Lower lobe of right lung (tissue), 2 donors: ENCODE data around the gene CCDC40. TPM values are rescaled to one million over a fixed set of nuclear protein-coding genes. Genes with fewer than 3 reads are reported as not detected.

ENCODE experiments used
- ATAC-seq, 2 donors: fragments of 200-7000 bp; cut with Tn5 transposase; one replicate each; pipeline ENCODE4 v1.9.1; 2020 to 2022; ENCODE audit warnings: mild to moderate bottlenecking in 2 of 2, moderate library complexity in 2 of 2
- DNase-seq: peaks from one replicate; pipeline ENCODE4 v3.0.0-alpha.2; 2020
- H3K27ac ChIP-seq: fragments of 200-600 bp; one replicate; pipeline ENCODE4 v1.8.0; 2022
- H3K27me3 ChIP-seq: fragments of 200-600 bp; one replicate; pipeline ENCODE4 v1.8.0; 2022; ENCODE audit warnings: low read depth
- H3K36me3 ChIP-seq: fragments of 200-600 bp; one replicate; pipeline ENCODE4 v1.8.0; 2022; ENCODE audit warnings: mild to moderate bottlenecking
- H3K4me1 ChIP-seq: fragments of 200-600 bp; one replicate; pipeline ENCODE4 v1.8.0; 2022
- H3K4me3 ChIP-seq: fragments of 200-600 bp; one replicate; pipeline ENCODE4 v1.8.0; 2022; ENCODE audit warnings: mild to moderate bottlenecking
- H3K9me3 ChIP-seq: fragments of 200-600 bp; one replicate; pipeline ENCODE4 v1.8.0; 2022
- intact Hi-C: fragments of 100-400 bp; cut with DNase I; formaldehyde crosslinking; loops from one replicate; pipeline ENCODE4 v1.11.0; 2022
- total RNA-seq: library from RNA; stranded (reverse); fragmentation: NEBNext Ultra II Directional; extraction: Animal tissue kit (Norgen Biotek cat#: 25700); gene quantifications from one replicate; pipeline ENCODE4 v1.2.1, GENCODE V29; 2021
- TF ChIP-seq, protein P1 (sequence below): fragments of 200-600 bp; IDR thresholded peaks from one replicate; pipeline ENCODE4 v1.8.0; 2022; ENCODE audit warnings: antibody characterized with exemption, mild to moderate bottlenecking
- donor health status: DM: no; HTN: yes; CAD: no; lungs with severe emphysema.

CCDC40 gene
- total RNA-seq, 1 donor from 2014 or later: 14.1 TPM

DNA sequence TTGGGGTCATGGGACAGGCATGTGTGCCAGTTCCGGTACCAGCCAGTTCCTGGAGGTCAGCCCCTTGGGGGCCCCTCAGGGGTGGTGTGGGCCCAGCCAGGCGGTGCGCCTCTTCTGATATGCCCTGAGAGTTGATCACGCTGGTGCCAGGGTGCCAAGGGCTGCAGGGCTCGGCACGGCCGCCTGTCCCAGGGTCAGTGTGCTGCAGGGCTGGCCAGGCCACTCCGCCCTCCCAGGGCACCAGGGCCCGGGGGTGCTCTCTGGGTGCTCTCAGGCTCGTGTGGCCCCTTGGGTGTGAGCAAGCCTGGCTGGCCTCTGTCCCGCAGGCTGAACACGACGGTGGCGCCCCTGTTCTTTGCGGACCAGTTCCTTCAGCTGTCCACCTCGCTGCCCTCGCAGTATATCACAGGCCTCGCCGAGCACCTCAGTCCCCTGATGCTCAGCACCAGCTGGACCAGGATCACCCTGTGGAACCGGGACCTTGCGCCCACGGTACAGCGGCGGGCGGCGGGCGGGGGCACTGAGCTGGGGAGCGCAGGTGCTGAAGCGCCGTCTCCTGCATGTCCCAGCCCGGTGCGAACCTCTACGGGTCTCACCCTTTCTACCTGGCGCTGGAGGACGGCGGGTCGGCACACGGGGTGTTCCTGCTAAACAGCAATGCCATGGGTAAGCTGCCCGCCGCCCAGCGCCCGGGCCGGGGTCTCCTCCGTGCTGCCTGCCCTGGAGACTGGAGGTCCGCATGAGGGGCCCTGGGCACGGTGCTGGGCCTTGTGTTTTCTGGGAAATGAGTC, 71.0 kb downstream of the CCDC40 start:
- Histone ChIP-seq H3K27ac (no peak overlapping the region), H3K9me3 (no peaks in the 10 kb centered on the region), H3K27me3 (no peaks in the 10 kb centered on the region), H3K4me3 (no peak overlapping the region), H3K36me3 (no peaks in the 10 kb centered on the region), H3K4me1 (peaks cover 3% of the 10 kb centered on the region)
- DNase-seq (peak; percentile 41), ATAC-seq (no peak)
- TF ChIP-seq, protein P1, sequence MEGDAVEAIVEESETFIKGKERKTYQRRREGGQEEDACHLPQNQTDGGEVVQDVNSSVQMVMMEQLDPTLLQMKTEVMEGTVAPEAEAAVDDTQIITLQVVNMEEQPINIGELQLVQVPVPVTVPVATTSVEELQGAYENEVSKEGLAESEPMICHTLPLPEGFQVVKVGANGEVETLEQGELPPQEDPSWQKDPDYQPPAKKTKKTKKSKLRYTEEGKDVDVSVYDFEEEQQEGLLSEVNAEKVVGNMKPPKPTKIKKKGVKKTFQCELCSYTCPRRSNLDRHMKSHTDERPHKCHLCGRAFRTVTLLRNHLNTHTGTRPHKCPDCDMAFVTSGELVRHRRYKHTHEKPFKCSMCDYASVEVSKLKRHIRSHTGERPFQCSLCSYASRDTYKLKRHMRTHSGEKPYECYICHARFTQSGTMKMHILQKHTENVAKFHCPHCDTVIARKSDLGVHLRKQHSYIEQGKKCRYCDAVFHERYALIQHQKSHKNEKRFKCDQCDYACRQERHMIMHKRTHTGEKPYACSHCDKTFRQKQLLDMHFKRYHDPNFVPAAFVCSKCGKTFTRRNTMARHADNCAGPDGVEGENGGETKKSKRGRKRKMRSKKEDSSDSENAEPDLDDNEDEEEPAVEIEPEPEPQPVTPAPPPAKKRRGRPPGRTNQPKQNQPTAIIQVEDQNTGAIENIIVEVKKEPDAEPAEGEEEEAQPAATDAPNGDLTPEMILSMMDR: no peak
- intact Hi-C loops: no loop called here

DNA sequence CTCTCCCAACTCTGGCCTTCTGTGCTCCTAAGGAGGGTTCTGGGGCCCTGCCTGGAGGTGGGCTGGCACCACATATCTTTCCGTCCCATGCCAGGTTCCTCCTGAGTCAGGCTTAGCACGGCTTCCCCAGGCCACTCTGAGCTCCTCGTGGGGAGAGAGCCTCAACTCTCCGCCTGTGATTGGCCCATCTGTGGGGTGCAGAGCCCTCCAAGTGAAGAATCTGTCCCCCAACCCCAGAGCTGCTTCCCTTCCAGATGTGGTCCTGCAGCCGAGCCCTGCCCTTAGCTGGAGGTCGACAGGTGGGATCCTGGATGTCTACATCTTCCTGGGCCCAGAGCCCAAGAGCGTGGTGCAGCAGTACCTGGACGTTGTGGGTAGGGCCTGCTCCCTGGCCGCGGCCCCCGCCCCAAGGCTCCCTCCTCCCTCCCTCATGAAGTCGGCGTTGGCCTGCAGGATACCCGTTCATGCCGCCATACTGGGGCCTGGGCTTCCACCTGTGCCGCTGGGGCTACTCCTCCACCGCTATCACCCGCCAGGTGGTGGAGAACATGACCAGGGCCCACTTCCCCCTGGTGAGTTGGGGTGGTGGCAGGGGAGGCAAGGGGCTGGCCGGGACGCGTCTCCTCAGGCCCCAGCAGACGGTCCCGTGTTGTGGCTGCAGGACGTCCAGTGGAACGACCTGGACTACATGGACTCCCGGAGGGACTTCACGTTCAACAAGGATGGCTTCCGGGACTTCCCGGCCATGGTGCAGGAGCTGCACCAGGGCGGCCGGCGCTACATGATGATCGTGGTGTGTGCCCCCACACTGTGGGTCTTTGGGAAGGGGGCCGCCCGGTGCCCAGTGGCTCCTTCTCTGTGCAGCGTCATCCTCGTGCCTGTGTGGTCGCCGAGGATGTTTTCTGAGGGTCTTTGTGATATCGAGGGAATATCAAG, 71.9 kb downstream of the CCDC40 start:
- Histone ChIP-seq H3K4me1 (no peaks in the 10 kb centered on the region), H3K27ac (no peak overlapping the region), H3K4me3 (no peak overlapping the region), H3K27me3 (no peaks in the 10 kb centered on the region), H3K36me3 (no peaks in the 10 kb centered on the region), H3K9me3 (no peaks in the 10 kb centered on the region)
- ATAC-seq (no peak), DNase-seq (no peak)
- TF ChIP-seq, protein P1: no peak
- intact Hi-C loops: no loop called here

DNA sequence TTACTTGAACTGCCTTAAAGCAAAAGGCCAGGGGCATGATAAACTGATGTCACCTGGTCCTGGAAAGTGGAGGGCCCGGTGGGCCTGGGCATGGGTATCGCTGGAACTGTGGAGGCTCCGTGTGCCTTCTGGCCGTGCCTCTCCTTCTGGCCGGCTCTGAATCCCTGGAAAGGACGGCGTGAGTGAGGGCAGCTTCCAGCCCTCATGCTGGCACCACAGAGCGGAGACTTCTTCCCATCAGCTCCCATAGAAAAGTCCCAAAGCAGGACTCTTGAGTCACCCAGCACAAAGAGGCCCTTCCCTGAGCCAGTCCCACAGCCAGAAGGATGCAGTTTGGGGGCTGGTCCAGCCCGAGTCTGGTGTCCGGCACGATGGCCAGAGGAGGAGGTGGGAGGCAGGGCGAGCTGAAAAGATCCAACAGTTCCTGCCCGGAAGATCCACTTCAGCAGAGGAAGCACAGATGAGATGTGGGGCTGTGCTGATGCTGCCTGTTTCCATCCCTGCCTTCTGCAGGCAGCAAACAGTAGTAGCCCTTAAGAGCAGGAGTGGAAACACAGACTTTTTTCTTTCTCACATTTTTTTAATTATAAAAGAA, 72.7 kb downstream of the CCDC40 start:
- H3K4me3 ChIP-seq: no peak overlapping the region
- H3K27me3 ChIP-seq: no peaks in the 10 kb centered on the region
- TF ChIP-seq, protein P1: no peak
- ATAC-seq (no peak), DNase-seq (no peak)
- no peaks in the 10 kb centered on the region for H3K4me1 ChIP-seq
- no peaks in the 10 kb centered on the region for H3K9me3 ChIP-seq
- H3K27ac ChIP-seq: no peak overlapping the region
- H3K36me3 ChIP-seq: no peaks in the 10 kb centered on the region
- intact Hi-C loops: no loop called here

DNA sequence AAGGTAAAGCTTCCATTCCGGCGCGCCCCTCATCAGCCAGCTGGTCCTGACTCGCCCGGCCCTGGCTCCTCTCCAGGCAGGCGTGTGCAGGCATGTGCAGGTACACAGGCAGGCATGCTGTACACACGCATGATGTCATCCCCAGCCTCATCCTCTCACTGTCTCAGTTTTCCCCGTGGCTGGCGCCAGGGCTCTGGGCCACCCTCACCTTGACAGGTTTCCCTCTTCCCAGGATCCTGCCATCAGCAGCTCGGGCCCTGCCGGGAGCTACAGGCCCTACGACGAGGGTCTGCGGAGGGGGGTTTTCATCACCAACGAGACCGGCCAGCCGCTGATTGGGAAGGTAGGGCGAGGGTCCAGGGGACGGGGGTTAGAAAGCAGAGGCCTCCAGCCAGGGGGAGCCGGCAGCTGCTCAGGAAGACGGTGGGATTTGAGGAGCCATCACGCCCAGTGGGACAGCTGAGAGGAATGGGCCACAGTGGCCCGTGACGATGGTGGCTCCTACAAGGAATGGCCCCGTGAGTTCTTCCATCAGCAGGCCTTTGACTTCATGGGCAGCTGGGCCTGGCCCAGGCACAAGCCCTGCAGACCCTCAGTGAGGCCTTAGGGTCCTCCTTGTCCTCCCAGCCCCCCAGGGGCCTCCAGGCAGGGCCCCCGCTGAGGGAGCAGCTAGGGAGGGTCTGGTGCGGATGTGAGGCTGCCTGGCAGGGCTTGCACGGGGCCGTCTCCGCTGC, 73.4 kb downstream of the CCDC40 start:
- H3K4me1 ChIP-seq: no peaks in the 10 kb centered on the region
- intact Hi-C loops: no loop called here
- ATAC-seq (no peak), DNase-seq (no peak)
- H3K9me3 ChIP-seq: no peaks in the 10 kb centered on the region
- no peaks in the 10 kb centered on the region for H3K36me3 ChIP-seq
- TF ChIP-seq, protein P1: no peak
- H3K27me3 ChIP-seq: no peaks in the 10 kb centered on the region
- H3K4me3 ChIP-seq: no peak overlapping the region
- no peak overlapping the region for H3K27ac ChIP-seq

DNA sequence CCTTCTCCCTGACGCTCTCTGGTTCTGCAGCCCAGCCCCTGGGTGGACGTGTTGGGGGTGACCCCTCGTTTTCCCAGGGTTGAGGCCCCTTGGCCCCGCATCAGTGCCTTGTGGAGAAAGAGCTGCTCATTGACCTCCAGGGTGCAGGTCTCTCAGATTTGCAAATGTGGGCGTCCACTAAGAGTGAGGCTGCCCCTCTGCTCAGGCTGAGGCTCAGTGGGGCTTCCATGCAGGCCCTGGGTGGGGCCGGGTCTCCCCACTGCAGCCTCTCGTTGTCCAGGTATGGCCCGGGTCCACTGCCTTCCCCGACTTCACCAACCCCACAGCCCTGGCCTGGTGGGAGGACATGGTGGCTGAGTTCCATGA, 74.0 kb downstream of the CCDC40 start:
- TF ChIP-seq, protein P1: no peak
- no peaks in the 10 kb centered on the region for H3K27me3 ChIP-seq
- no peaks in the 10 kb centered on the region for H3K9me3 ChIP-seq
- H3K36me3 ChIP-seq: no peaks in the 10 kb centered on the region
- intact Hi-C loops: no loop called here
- H3K4me3 ChIP-seq: no peak overlapping the region
- DNase-seq (no peak), ATAC-seq (no peak)
- no peak overlapping the region for H3K27ac ChIP-seq
- H3K4me1 ChIP-seq: no peaks in the 10 kb centered on the region
